ENCODE data around the gene ZNF263.

DNA sequence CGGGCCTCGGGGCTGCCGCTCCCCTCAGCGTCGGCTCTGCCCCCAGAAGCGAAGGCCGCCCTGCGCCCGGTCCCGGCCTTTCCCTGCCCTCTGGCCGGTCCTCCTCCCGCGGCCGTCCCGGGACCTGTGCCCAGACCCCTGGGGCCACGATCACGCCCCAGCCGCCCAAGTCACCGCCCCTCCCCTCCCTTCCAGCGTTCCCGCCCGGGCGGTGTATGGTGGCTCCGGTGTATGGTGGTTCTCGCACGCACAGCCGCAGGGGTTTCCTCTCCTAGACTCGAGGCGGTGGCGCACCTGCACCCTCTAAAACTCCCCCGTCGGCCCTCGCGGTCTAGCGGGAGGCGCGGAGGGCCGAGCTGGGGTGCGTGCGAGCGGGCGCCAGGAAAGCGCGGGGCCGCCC lies 11.9 kb downstream of the ZNF263 start:
- no peak for TF ChIP-seq POLR2A (IDR thresholded peaks at IDR 0.05)
- TF ChIP-seq, protein P1, sequence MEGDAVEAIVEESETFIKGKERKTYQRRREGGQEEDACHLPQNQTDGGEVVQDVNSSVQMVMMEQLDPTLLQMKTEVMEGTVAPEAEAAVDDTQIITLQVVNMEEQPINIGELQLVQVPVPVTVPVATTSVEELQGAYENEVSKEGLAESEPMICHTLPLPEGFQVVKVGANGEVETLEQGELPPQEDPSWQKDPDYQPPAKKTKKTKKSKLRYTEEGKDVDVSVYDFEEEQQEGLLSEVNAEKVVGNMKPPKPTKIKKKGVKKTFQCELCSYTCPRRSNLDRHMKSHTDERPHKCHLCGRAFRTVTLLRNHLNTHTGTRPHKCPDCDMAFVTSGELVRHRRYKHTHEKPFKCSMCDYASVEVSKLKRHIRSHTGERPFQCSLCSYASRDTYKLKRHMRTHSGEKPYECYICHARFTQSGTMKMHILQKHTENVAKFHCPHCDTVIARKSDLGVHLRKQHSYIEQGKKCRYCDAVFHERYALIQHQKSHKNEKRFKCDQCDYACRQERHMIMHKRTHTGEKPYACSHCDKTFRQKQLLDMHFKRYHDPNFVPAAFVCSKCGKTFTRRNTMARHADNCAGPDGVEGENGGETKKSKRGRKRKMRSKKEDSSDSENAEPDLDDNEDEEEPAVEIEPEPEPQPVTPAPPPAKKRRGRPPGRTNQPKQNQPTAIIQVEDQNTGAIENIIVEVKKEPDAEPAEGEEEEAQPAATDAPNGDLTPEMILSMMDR (IDR thresholded peaks at IDR 0.05), result no peak

All from right lobe of liver (tissue), 4 donors.